GM12878 (cell line): ENCODE results near the gene ASCC3. TPM values are rescaled to one million over a fixed set of nuclear protein-coding genes. Genes with fewer than 3 reads are reported as not detected.

ENCODE experiments used
- ATAC-seq: fragments of 200-7000 bp; cut with Tn5 transposase; 3 replicates; pipeline ENCODE4 v1.9.1; 2020; ENCODE audit warnings: mild to moderate bottlenecking, moderate library complexity
- BruUV-seq: library from RNA; stranded (reverse); fragments of 400-500 nt; replicated peaks from 2 replicates; lab custom pipeline; 2021; lab: Mats Ljungman, UMichigan
- CTCF ChIA-PET: fragments of 300-600 bp; sonication (Branson Sonifier 250); formaldehyde crosslinking; extraction: SDS; loops from one replicate; lab custom pipeline; 2021; ENCODE audit warnings: inconsistent platforms; lab: Yijun Ruan, JAX
- POLR2A ChIA-PET: fragments of 350-600 bp; formaldehyde crosslinking; extraction: SDS; loops from one replicate; lab custom pipeline; 2021; ENCODE audit warnings: inconsistent platforms; lab: Charles Lee
- RAD21 ChIA-PET: fragments of 300-600 bp; sonication (Branson Sonifier 250); formaldehyde crosslinking; loops from one replicate; lab custom pipeline; 2023; ENCODE audit warnings: antibody characterized with exemption; ENCODE audit not compliant: unreplicated experiment; lab: Charles Lee
- SMC1A ChIA-PET: fragments of 300-600 bp; sonication (Branson Sonifier 250); formaldehyde crosslinking; loops from one replicate; lab custom pipeline; 2023; ENCODE audit not compliant: unreplicated experiment, uncharacterized antibody; lab: Charles Lee
- DNase-seq: peaks from one replicate; pipeline ENCODE4 v3.0.0-alpha.2; 2011; ENCODE audit warnings: low read depth, low spot score
- FAIRE-seq: peaks from 3 replicates; lab custom pipeline; 2011; peaks lifted over from hg19 to GRCh38; lab: Jason Lieb, UNC
- H2AFZ ChIP-seq: 2 replicates; pipeline ENCODE4 v1.6.0; 2011; ENCODE audit warnings: low read depth, low read length, control low read depth; ENCODE audit not compliant: control insufficient read depth
- H3K27ac ChIP-seq: 2 replicates; pipeline ENCODE4 v1.5.1; 2011; ENCODE audit warnings: control low read depth; ENCODE audit not compliant: control insufficient read depth, insufficient read depth
- H3K27me3 ChIP-seq, 2 experiments: replicated peaks in 1 of 2; 2 replicates each; pipeline versions ENCODE4 v1.6.0 to v1.6.1; 2011; ENCODE audit warnings: low read length in 1 of 2; ENCODE audit not compliant: control insufficient read depth in 2 of 2, insufficient read depth in 2 of 2
- H3K36me3 ChIP-seq, 2 experiments: 2 replicates each; pipeline ENCODE4 v1.5.1; 2011; ENCODE audit warnings: low read length in 1 of 2; ENCODE audit not compliant: control insufficient read depth in 2 of 2, insufficient read depth in 2 of 2
- H3K4me1 ChIP-seq: 2 replicates; pipeline ENCODE4 v1.6.1; 2011; ENCODE audit warnings: mild to moderate bottlenecking, low read length, moderate library complexity, mixed read lengths; ENCODE audit not compliant: control insufficient read depth, insufficient read depth
- H3K4me2 ChIP-seq: 2 replicates; pipeline ENCODE4 v1.6.0; 2011; ENCODE audit warnings: control low read depth; ENCODE audit not compliant: control insufficient read depth, insufficient read depth
- H3K4me3 ChIP-seq: fragments of 200-600 bp; sonication (generic); 2 replicates; pipeline ENCODE4 v1.5.1; 2016
- H3K79me2 ChIP-seq: 2 replicates; pipeline ENCODE4 v1.6.0; 2011; ENCODE audit warnings: low read length; ENCODE audit not compliant: control insufficient read depth, insufficient read depth
- H3K9ac ChIP-seq: 2 replicates; pipeline ENCODE4 v1.8.0; 2011; ENCODE audit warnings: low read length, control low read depth, mixed read lengths; ENCODE audit not compliant: control insufficient read depth, insufficient read depth
- H3K9me3 ChIP-seq: replicated peaks from 3 replicates; pipeline ENCODE4 v1.5.1; 2011; ENCODE audit warnings: mild to moderate bottlenecking, low read length; ENCODE audit not compliant: control insufficient read depth, insufficient read depth
- H4K20me1 ChIP-seq: 2 replicates; pipeline ENCODE4 v1.6.0; 2011; ENCODE audit not compliant: control insufficient read depth, insufficient read depth
- CREB1 ChIP-seq: IDR thresholded peaks from 2 replicates; pipeline ENCODE4 v1.6.1; 2012; ENCODE audit warnings: low read depth, mild to moderate bottlenecking, inconsistent platforms
- ETV6 ChIP-seq, 2 experiments: fragments of 450-650 bp in 1 of 2; IDR thresholded peaks in 1 of 2; conservative IDR thresholded peaks in 1 of 2; 2 replicates each; pipeline ENCODE4 v1.6.1; 2014; ENCODE audit warnings: antibody characterized with exemption in 1 of 2, borderline replicate concordance in 1 of 2, low read depth in 1 of 2, mild to moderate bottlenecking in 1 of 2, moderate library complexity in 1 of 2
- MEF2B ChIP-seq: fragments of 450-650 bp; IDR thresholded peaks from 2 replicates; pipeline ENCODE4 v1.6.1; 2018; ENCODE audit warnings: mild to moderate bottlenecking, moderate library complexity; ENCODE audit not compliant: partially characterized antibody, poor library complexity, severe bottlenecking
- RAD51 ChIP-seq: fragments of 450-650 bp; IDR thresholded peaks from 2 replicates; pipeline ENCODE4 v1.6.1; 2016; ENCODE audit warnings: moderate library complexity, mild to moderate bottlenecking, inconsistent platforms
- RUNX3 ChIP-seq: IDR thresholded peaks from 2 replicates; pipeline ENCODE4 v1.6.1; 2012; ENCODE audit warnings: low read length, inconsistent platforms
- SMAD1 ChIP-seq: fragments of 450-650 bp; IDR thresholded peaks from 2 replicates; pipeline ENCODE4 v1.6.1; 2018; ENCODE audit warnings: mild to moderate bottlenecking, low read depth; ENCODE audit not compliant: partially characterized antibody
- SPI1 ChIP-seq: IDR thresholded peaks from 2 replicates; pipeline ENCODE4 v1.6.1; 2011; ENCODE audit warnings: low read depth, mild to moderate bottlenecking, low read length, moderate library complexity, borderline replicate concordance; ENCODE audit not compliant: insufficient read depth
- USF1 ChIP-seq: IDR thresholded peaks from 2 replicates; pipeline ENCODE4 v1.6.1; 2011; ENCODE audit warnings: borderline replicate concordance, low read depth, mild to moderate bottlenecking, moderate library complexity, mixed read lengths, low read length; ENCODE audit not compliant: insufficient read depth; ENCODE audit errors: extremely low read length
- USF2 ChIP-seq: IDR thresholded peaks from 2 replicates; pipeline ENCODE4 v1.6.1; 2011; ENCODE audit warnings: low read depth, low read length, improper control_type of control experiment, borderline replicate concordance
- ZNF622 ChIP-seq: fragments of 450-650 bp; IDR thresholded peaks from 2 replicates; pipeline ENCODE4 v1.6.1; 2017; ENCODE audit warnings: mild to moderate bottlenecking, inconsistent platforms
- WGBS: methylation state at CpG from one replicate; pipeline ENCODE4 v1.1.6; 2016; ENCODE audit warnings: low lambda C conversion rate; ENCODE audit not compliant: insufficient replicate concordance, insufficient coverage; ENCODE audit errors: missing lambda C conversion rate; 5-methylcytosine and 5-hydroxymethylcytosine counted together
- in situ Hi-C: fragments of 300-500 bp; cut with MboI; formaldehyde crosslinking; loops from 9 replicates; pipeline ENCODE4 v1.14.3; 2018; ENCODE audit warnings: mixed read lengths
- intact Hi-C: fragments of 100-400 bp; cut with micrococcal nuclease; formaldehyde crosslinking; loops from one replicate; pipeline ENCODE4 v1.14.2; 2022; ENCODE audit not compliant: unreplicated experiment
- polyA plus RNA-seq, 11 experiments: library from polyadenylated mRNA; depleted of rRNA in 4 of 11; unstranded in 6 of 11; stranded (reverse) in 5 of 11; fragments of >200 nt; fragmentation: Nextera tagmentation in 4 of 11; fragmentation: Illumina TruSeq in 1 of 11; extraction: Ambion mirVana in 4 of 11; extraction: Trizol in 1 of 11; gene quantifications; 1 replicate in 1 of 11; 2 replicates in 10 of 11; pipeline versions ENCODE4 v1.2.1 to v1.2.3, GENCODE V29; 2011 to 2016; ENCODE audit warnings: inconsistent platforms in 2 of 11, missing spikeins in 2 of 11, low read depth in 1 of 11
- total RNA-seq, 4 experiments: library from RNA; depleted of rRNA in 3 of 4; stranded (reverse); fragments of >200 nt in 3 of 4; fragmentation: Illumina TruSeq in 1 of 4; extraction: Trizol in 1 of 4; gene quantifications; 2 replicates each; pipeline versions ENCODE4 v1.2.1 to v1.2.3, GENCODE V29; 2013 to 2021

ASCC3 gene
- total and polyA plus RNA-seq, 10 of the 15 experiments (the other 5 are each of a cell fraction or from before 2014, with no cell fraction given) = 19.9 to 76.2 (median 55.9) TPM

- no peak overlapping the region for H3K27ac ChIP-seq
- no peak for ATAC-seq
- no peak overlapping the region for H3K9ac ChIP-seq
- RAD21 ChIA-PET = no interaction called here
- BruUV-seq = no TSS peak
- TF ChIP-seq ETV6 (conservative IDR thresholded peaks at IDR 0.05 in 1 of 2, IDR thresholded peaks at IDR 0.05 in 1 of 2; ENCODE audit: borderline replicate concordance in 1 of 2, low read depth in 1 of 2) (no peak), SMAD1 (no peak)
- SMC1A ChIA-PET = no interaction called here
- WGBS = 94% methylated on average over 2 of the region's 2 CpGs
- POLR2A ChIA-PET = no interaction called here
- in situ Hi-C loops = no loop called here
- no peak overlapping the region for H3K4me2 ChIP-seq
- H3K79me2 ChIP-seq = no peaks in the 10 kb centered on the region
- peaks cover 6% of the 10 kb centered on the region for H3K4me1 ChIP-seq
- no peaks in the 10 kb centered on the region; the same call in 2 of the 3 replicates for H3K9me3 ChIP-seq
- no peak overlapping the region for H2AFZ ChIP-seq
- H3K27me3 ChIP-seq = no peaks in the 10 kb centered on the region
- intact Hi-C loops = no loop called here
- no peaks in the 10 kb centered on the region; a peak in 1 of 4 replicates for H3K36me3 ChIP-seq
- no peak for DNase-seq
- H4K20me1 ChIP-seq = no peaks in the 10 kb centered on the region
- no peak overlapping the region for H3K4me3 ChIP-seq
- FAIRE-seq = no peak
- CTCF ChIA-PET = no interaction called here
Measured at GRCh38 chr6:100670056-100670455, 211.1 kb downstream of the ASCC3 start.

- Histone ChIP-seq H2AFZ (no peak overlapping the region), H3K9me3 (no peaks in the 10 kb centered on the region), H3K4me2 (no peak overlapping the region; the same call in 1 of the 2 replicates), H3K27ac (peak overlapping the region; percentile 26), H3K36me3 (peaks cover 0 to 11% of the 10 kb centered on the region in 2 experiments; a peak in 3 of 4 replicates), H3K27me3 (no peaks in the 10 kb centered on the region), H3K4me1 (peaks cover 11% of the 10 kb centered on the region), H4K20me1 (no peaks in the 10 kb centered on the region), H3K79me2 (no peaks in the 10 kb centered on the region), H3K4me3 (no peak overlapping the region)
- ChIA-PET CTCF (interaction anchor here (0.6 to 3.4 kb wide), 37 partner anchors 8 to 1286 kb away, joined by 3 to 21 read pairs (median 5); partner anchors contain the start of gene ASCC3), RAD21 (interaction anchor here (0.9 to 2.6 kb wide), 11 partner anchors 13 to 558 kb away, joined by 3 to 15 read pairs (median 4); no protein-coding TSS in a partner anchor)
- intact Hi-C loops (loop anchor here (10.0 kb wide), 1 partner anchor 560 kb away; no protein-coding TSS in a partner anchor), in situ Hi-C loops (loop anchor here (10.0 kb wide), 1 partner anchor 550 kb away; no protein-coding TSS in a partner anchor)
- BruUV-seq = no TSS peak
- 0% methylated on average over 1 of the region's 1 CpG for WGBS
- ATAC-seq (peak; percentile 100), DNase-seq (peak; percentile 59)
- peak; percentile 59; the same call in 1 of the 2 replicates for TF ChIP-seq RAD51
- no peak for TF ChIP-seq ZNF622
- TF ChIP-seq MEF2B = no peak
- TF ChIP-seq CREB1 = no peak
- TF ChIP-seq SPI1 = peak; percentile 68
- TF ChIP-seq USF2 = peak; percentile 14; the same call in 1 of the 2 replicates
- peak; percentile 26 for TF ChIP-seq USF1
- 0 out of 2 replicates have a peak, but pooled peaks have one; percentile 57 for TF ChIP-seq RUNX3
- TF ChIP-seq, all 136 proteins: peak for 5
- SMC1A ChIA-PET = interaction anchor here (0.9 to 2.9 kb wide), 16 partner anchors 8 to 563 kb away, joined by 3 to 21 read pairs (median 6); no protein-coding TSS in a partner anchor
- POLR2A ChIA-PET = no interaction called here
- FAIRE-seq = peak; percentile 95
- no peak overlapping the region for H3K9ac ChIP-seq
Measured at GRCh38 chr6:100665041-100665380, 216.1 kb downstream of the ASCC3 start.
